ENCODE measurements around the gene ZNF594.
"Not testable (repeated sequence)": the region's sequence is repeated elsewhere in the genome, so short reads cannot be mapped to it uniquely, and the experiment has no call there.

ZNF594 gene

GRCh38 chr17:5146122-5146521 lies 45.5 kb downstream of the ZNF594 start:
- not testable (repeated sequence) for DNase-seq (ENCODE audit: low read depth); H3K9me3 ChIP-seq (ENCODE audit: control insufficient read depth, low read length); H3K4me3 ChIP-seq (ENCODE audit: low read length); H3K27me3 ChIP-seq (replicated peaks; ENCODE audit: control insufficient read depth, insufficient read depth, low read length); H3K4me1 ChIP-seq (ENCODE audit: control insufficient read depth, insufficient read depth, low read length); H3K9ac ChIP-seq (ENCODE audit: low read length); H3K36me3 ChIP-seq (ENCODE audit: control insufficient read depth, insufficient read depth, low read length, severe bottlenecking)

DNA sequence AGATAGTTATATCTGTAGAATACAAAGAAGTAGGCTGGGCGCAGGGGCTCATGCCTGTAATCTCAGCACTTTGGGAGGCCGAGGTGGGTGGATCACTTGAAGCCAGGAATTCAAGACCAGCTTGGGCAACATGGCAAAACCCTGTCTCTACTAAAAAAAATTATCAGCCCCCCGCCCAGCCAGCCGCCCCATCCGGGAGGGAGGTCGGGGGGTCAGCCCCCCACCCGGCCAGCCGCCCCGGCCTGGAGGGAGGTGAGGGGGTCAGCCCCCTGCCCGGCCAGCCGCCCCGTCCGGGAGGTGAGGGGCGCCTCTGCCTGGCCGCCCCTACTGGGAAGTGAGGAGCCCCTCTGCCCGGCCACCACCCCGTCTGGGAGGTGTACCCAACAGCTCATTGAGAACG lies 48.8 kb downstream of the ZNF594 start:
- not testable (repeated sequence) for H3K27me3 ChIP-seq (replicated peaks; ENCODE audit: control insufficient read depth, insufficient read depth, low read length); H3K4me1 ChIP-seq (ENCODE audit: control insufficient read depth, insufficient read depth, low read length); DNase-seq (ENCODE audit: low read depth); H3K9me3 ChIP-seq (ENCODE audit: control insufficient read depth, low read length); H3K4me3 ChIP-seq (ENCODE audit: low read length); H3K36me3 ChIP-seq (ENCODE audit: control insufficient read depth, insufficient read depth, low read length, severe bottlenecking); H3K9ac ChIP-seq (ENCODE audit: low read length)

- no peak overlapping the region for H3K9ac ChIP-seq (ENCODE audit: low read length)
- H3K27me3 ChIP-seq (replicated peaks; ENCODE audit: control insufficient read depth, insufficient read depth, low read length): peaks cover 3% of the 10 kb centered on the region
- H3K9me3 ChIP-seq (ENCODE audit: control insufficient read depth, low read length): no peaks in the 10 kb centered on the region
- no peak for DNase-seq (ENCODE audit: low read depth)
- H3K4me1 ChIP-seq (ENCODE audit: control insufficient read depth, insufficient read depth, low read length): no peaks in the 10 kb centered on the region
- H3K36me3 ChIP-seq (ENCODE audit: control insufficient read depth, insufficient read depth, low read length, severe bottlenecking): no peaks in the 10 kb centered on the region
- H3K4me3 ChIP-seq (ENCODE audit: low read length): no peak overlapping the region
Measured at GRCh38 chr17:5139458-5139732, 52.3 kb downstream of the ZNF594 start.

DNA sequence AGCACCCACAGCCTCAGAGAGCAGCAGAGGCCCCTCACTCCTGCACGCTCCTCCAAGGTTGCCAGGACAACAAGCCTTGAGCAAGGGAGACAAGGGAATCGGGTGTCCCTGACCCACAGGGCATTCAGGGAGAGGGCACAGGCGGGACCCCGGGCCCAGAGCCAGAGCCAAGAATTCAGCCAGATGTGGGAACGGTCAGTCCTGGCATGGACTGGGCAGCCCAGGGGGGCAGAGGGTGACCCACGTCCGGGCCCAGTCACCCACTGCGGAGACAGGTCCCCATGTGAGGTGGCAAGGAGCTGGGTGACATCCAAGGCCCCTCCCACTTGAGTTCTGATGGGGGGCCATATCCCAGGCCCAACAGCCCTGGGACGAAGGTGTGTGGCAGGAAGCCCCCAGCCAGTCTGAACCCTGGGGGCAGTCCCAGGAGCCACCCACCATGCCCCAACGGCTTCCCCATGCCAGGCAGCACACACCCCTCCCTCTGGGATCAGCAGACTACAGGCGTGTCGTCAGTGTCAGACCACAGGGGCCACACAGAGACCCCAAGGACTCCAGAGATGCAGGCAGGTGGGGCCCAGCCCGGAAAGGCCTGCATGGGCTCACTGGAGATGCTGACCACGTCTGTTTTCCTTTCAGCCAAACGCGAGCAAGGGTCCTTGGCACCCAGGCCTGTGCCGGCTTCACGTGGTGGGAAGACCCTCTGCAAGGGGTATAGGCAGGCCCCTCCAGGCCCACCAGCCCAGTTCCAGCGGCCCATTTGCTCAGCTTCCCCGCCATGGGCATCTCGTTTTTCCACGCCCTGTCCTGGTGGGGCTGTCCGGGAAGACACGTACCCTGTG lies 52.8 kb downstream of the ZNF594 start:
- DNase-seq (ENCODE audit: low read depth): no peak
- no peaks in the 10 kb centered on the region for H3K9me3 ChIP-seq (ENCODE audit: control insufficient read depth, low read length)
- H3K4me3 ChIP-seq (ENCODE audit: low read length): no peak overlapping the region
- H3K9ac ChIP-seq (ENCODE audit: low read length): no peak overlapping the region
- no peaks in the 10 kb centered on the region for H3K36me3 ChIP-seq (ENCODE audit: control insufficient read depth, insufficient read depth, low read length, severe bottlenecking)
- no peaks in the 10 kb centered on the region for H3K4me1 ChIP-seq (ENCODE audit: control insufficient read depth, insufficient read depth, low read length)
- peaks cover 3% of the 10 kb centered on the region for H3K27me3 ChIP-seq (replicated peaks; ENCODE audit: control insufficient read depth, insufficient read depth, low read length)

GRCh38 chr17:5138198-5138544 lies 53.5 kb downstream of the ZNF594 start:
- H3K9ac ChIP-seq (ENCODE audit: low read length); H3K9me3 ChIP-seq (ENCODE audit: control insufficient read depth, low read length); H3K4me3 ChIP-seq (ENCODE audit: low read length); H3K4me1 ChIP-seq (ENCODE audit: control insufficient read depth, insufficient read depth, low read length); H3K36me3 ChIP-seq (ENCODE audit: control insufficient read depth, insufficient read depth, low read length, severe bottlenecking); DNase-seq (ENCODE audit: low read depth); H3K27me3 ChIP-seq (replicated peaks; ENCODE audit: control insufficient read depth, insufficient read depth, low read length): not testable (repeated sequence)

DNA sequence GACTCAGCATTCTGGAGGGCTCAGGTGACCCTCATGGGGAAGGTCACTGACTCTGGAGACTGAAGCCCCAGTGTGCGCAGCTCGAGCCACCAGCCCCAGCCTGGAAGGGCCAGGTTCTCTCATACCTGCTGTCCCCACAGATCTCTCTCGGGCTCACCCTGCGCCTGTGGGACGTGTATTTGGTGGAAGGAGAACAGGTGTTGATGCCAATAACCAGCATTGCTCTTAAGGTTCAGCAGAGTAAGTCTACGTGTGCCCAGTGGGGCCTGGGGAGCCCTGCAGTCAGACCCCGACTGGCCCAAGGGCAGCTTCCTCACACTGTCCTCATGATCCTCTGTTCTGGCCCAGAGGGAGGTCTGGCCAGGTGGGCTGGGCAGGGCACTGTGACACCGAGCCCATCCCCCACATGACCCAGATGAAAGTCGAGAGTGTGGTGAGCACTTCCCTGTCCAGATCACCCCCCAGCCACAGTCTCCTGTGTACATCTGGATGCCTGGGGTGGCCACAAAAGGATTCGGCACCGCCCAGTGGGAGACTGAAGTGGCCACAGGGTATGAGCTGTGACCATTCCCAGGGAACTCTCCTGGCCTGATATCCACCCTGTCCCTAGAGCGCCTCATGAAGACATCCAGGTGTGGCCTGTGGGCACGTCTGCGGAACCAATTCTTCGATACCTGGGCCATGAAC lies 54.0 kb downstream of the ZNF594 start:
- H3K27me3 ChIP-seq (replicated peaks; ENCODE audit: control insufficient read depth, insufficient read depth, low read length); DNase-seq (ENCODE audit: low read depth); H3K4me3 ChIP-seq (ENCODE audit: low read length); H3K4me1 ChIP-seq (ENCODE audit: control insufficient read depth, insufficient read depth, low read length); H3K9ac ChIP-seq (ENCODE audit: low read length); H3K36me3 ChIP-seq (ENCODE audit: control insufficient read depth, insufficient read depth, low read length, severe bottlenecking); H3K9me3 ChIP-seq (ENCODE audit: control insufficient read depth, low read length): not testable (repeated sequence)

DNA sequence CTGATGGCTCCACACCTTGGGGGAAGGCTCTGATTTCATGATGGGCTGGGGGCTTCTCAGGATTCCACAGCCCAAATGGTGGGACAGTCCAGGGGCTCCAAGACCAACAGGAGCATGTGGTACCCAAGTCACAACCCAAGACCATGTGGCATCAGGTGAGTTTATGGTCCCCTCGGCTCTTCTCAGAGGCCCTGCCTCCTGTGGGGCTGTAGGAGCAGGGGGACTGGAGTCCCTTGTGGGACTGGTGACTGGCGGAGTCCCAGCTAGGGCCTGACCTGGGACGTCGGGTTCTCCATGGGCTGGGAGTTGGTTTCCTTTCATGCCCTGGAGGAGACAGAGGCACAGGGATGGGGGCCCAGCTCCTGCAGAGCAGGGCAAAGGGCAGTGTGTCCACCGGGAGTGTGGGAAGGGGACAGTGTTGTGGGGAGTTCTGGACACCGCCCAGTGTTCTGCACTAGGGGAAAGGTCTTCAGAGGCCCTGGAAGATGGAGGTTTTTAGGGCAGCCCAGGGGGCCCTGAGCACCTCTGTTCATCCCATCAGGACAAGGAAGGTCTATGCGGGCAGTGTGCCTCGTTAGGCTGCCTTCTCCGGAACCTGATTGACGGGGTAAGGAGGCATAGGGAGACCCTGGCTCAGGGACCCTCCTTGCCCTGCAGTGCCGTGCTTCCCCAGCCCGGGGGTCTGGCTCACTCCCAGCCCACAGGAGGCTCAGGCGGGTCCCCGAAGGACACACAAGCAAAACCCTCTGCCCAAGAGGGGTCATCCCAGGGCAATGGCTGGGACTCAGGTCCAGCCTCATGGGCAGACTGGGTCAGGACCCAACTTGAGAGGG lies 54.9 kb downstream of the ZNF594 start:
- H3K4me1 ChIP-seq (ENCODE audit: control insufficient read depth, insufficient read depth, low read length); DNase-seq (ENCODE audit: low read depth); H3K36me3 ChIP-seq (ENCODE audit: control insufficient read depth, insufficient read depth, low read length, severe bottlenecking); H3K4me3 ChIP-seq (ENCODE audit: low read length); H3K9ac ChIP-seq (ENCODE audit: low read length); H3K27me3 ChIP-seq (replicated peaks; ENCODE audit: control insufficient read depth, insufficient read depth, low read length); H3K9me3 ChIP-seq (ENCODE audit: control insufficient read depth, low read length): not testable (repeated sequence)

GRCh38 chr17:5135726-5136579 lies 55.7 kb downstream of the ZNF594 start:
- H3K9ac ChIP-seq (ENCODE audit: low read length): no peak overlapping the region
- no peaks in the 10 kb centered on the region for H3K36me3 ChIP-seq (ENCODE audit: control insufficient read depth, insufficient read depth, low read length, severe bottlenecking)
- H3K4me3 ChIP-seq (ENCODE audit: low read length): no peak overlapping the region
- H3K4me1 ChIP-seq (ENCODE audit: control insufficient read depth, insufficient read depth, low read length): no peaks in the 10 kb centered on the region
- H3K9me3 ChIP-seq (ENCODE audit: control insufficient read depth, low read length): no peaks in the 10 kb centered on the region
- no peak for DNase-seq (ENCODE audit: low read depth)
- H3K27me3 ChIP-seq (replicated peaks; ENCODE audit: control insufficient read depth, insufficient read depth, low read length): peaks cover 5% of the 10 kb centered on the region

- not testable (repeated sequence) for H3K9ac ChIP-seq (ENCODE audit: low read length); H3K4me1 ChIP-seq (ENCODE audit: control insufficient read depth, insufficient read depth, low read length); H3K4me3 ChIP-seq (ENCODE audit: low read length); H3K9me3 ChIP-seq (ENCODE audit: control insufficient read depth, low read length); DNase-seq (ENCODE audit: low read depth); H3K27me3 ChIP-seq (replicated peaks; ENCODE audit: control insufficient read depth, insufficient read depth, low read length); H3K36me3 ChIP-seq (ENCODE audit: control insufficient read depth, insufficient read depth, low read length, severe bottlenecking)
Measured at GRCh38 chr17:5135131-5135712, 56.4 kb downstream of the ZNF594 start.

GRCh38 chr17:5134571-5134970 lies 57.1 kb downstream of the ZNF594 start:
- not testable (repeated sequence) for H3K9me3 ChIP-seq (ENCODE audit: control insufficient read depth, low read length); H3K4me1 ChIP-seq (ENCODE audit: control insufficient read depth, insufficient read depth, low read length); DNase-seq (ENCODE audit: low read depth); H3K4me3 ChIP-seq (ENCODE audit: low read length); H3K36me3 ChIP-seq (ENCODE audit: control insufficient read depth, insufficient read depth, low read length, severe bottlenecking); H3K9ac ChIP-seq (ENCODE audit: low read length); H3K27me3 ChIP-seq (replicated peaks; ENCODE audit: control insufficient read depth, insufficient read depth, low read length)
